GM23248 (cell line): ENCODE results near the gene SLC37A1. TPM values are rescaled to one million over a fixed set of nuclear protein-coding genes. Genes with fewer than 3 reads are reported as not detected.

ENCODE experiments used
- DNase-seq: peaks from one replicate; pipeline ENCODE4 v3.0.0-alpha.2; 2015
- H2AFZ ChIP-seq: fragments of 200-600 bp; sonication (generic); 2 replicates; pipeline ENCODE4 v1.6.1; 2016; ENCODE audit warnings: antibody characterized with exemption
- H3F3A ChIP-seq: fragments of 200-600 bp; sonication (generic); 2 replicates; pipeline ENCODE4 v1.6.1; 2016; ENCODE audit warnings: mild to moderate bottlenecking, antibody characterized with exemption, mixed run types; ENCODE audit not compliant: insufficient read depth
- H3K27ac ChIP-seq: fragments of 200-600 bp; sonication (generic); 2 replicates; pipeline ENCODE4 v1.5.1; 2016; ENCODE audit warnings: mild to moderate bottlenecking
- H3K27me3 ChIP-seq: fragments of 200-600 bp; sonication (generic); replicated peaks from 2 replicates; pipeline ENCODE4 v1.6.1; 2016; ENCODE audit warnings: mild to moderate bottlenecking; ENCODE audit not compliant: insufficient read depth
- H3K36me3 ChIP-seq: fragments of 200-600 bp; sonication (generic); 2 replicates; pipeline ENCODE4 v1.6.1; 2016; ENCODE audit warnings: low read depth, mild to moderate bottlenecking
- H3K4me1 ChIP-seq: fragments of 200-600 bp; sonication (generic); 2 replicates; pipeline ENCODE4 v1.6.1; 2016; ENCODE audit warnings: mild to moderate bottlenecking; ENCODE audit not compliant: insufficient read depth
- H3K4me2 ChIP-seq: fragments of 200-600 bp; sonication (generic); one replicate; pipeline ENCODE4 v1.6.1; 2016; ENCODE audit warnings: mild to moderate bottlenecking; ENCODE audit not compliant: unreplicated experiment
- H3K4me3 ChIP-seq: fragments of 200-600 bp; sonication (generic); 2 replicates; pipeline ENCODE4 v1.5.1; 2016; ENCODE audit warnings: mild to moderate bottlenecking
- H3K79me2 ChIP-seq: fragments of 200-600 bp; sonication (generic); 2 replicates; pipeline ENCODE4 v1.6.1; 2016; ENCODE audit warnings: mild to moderate bottlenecking; ENCODE audit not compliant: insufficient read depth
- H3K9ac ChIP-seq: fragments of 200-600 bp; sonication (generic); 2 replicates; pipeline ENCODE4 v1.6.1; 2016; ENCODE audit warnings: mild to moderate bottlenecking
- H3K9me2 ChIP-seq: fragments of 200-600 bp; sonication (generic); 2 replicates; pipeline ENCODE4 v1.6.1; 2016; ENCODE audit warnings: mixed run types, mild to moderate bottlenecking, moderate library complexity; ENCODE audit not compliant: insufficient read depth
- H3K9me3 ChIP-seq: fragments of 200-600 bp; sonication (generic); one replicate; pipeline ENCODE4 v1.6.1; 2017; ENCODE audit warnings: low read depth
- H4K20me1 ChIP-seq: fragments of 200-600 bp; sonication (generic); 2 replicates; pipeline ENCODE4 v1.6.0; 2016; ENCODE audit not compliant: insufficient read depth
- EZH2 ChIP-seq: fragments of 200-600 bp; sonication (generic); IDR thresholded peaks from 2 replicates; pipeline ENCODE4 v1.6.1; 2018; ENCODE audit warnings: antibody characterized with exemption, mild to moderate bottlenecking; ENCODE audit not compliant: insufficient read depth, poor library complexity, severe bottlenecking
- EZH2phosphoT487 ChIP-seq: fragments of 200-600 bp; sonication (generic); IDR thresholded peaks from 2 replicates; pipeline ENCODE4 v1.6.1; 2018; ENCODE audit warnings: antibody characterized with exemption, moderate library complexity, mild to moderate bottlenecking, low read depth; ENCODE audit not compliant: insufficient read depth
- WGBS, 2 experiments: methylation state at CpG; one replicate each; pipeline ENCODE4 v1.1.6; 2015 to 2017; ENCODE audit warnings: low lambda C conversion rate in 2 of 2, low coverage in 1 of 2; ENCODE audit errors: missing lambda C conversion rate in 2 of 2; 5-methylcytosine and 5-hydroxymethylcytosine counted together
- in situ Hi-C: fragments of 300-500 bp; cut with MboI; formaldehyde crosslinking; loops from 2 replicates; pipeline ENCODE4 v1.15.0; 2020
- polyA plus RNA-seq: library from polyadenylated mRNA; unstranded; fragments of >200 nt; fragmentation: Nextera tagmentation; extraction: Ambion mirVana; gene quantifications from 2 replicates; pipeline ENCODE4 v1.2.1, GENCODE V29; 2016
- total RNA-seq: library from RNA; depleted of rRNA; stranded (reverse); fragments of >200 nt; shearing (Covaris generic); gene quantifications from 2 replicates; pipeline ENCODE4 v1.2.3, GENCODE V29; 2014

The SLC37A1 gene
- total and polyA plus RNA-seq, 2 experiments from 2014 or later = not detected

- no peaks in the 10 kb centered on the region for H3K36me3 ChIP-seq
These were observed 35.1 kb upstream of the SLC37A1 start for GRCh38 chr21:42478504-42478903.

DNA sequence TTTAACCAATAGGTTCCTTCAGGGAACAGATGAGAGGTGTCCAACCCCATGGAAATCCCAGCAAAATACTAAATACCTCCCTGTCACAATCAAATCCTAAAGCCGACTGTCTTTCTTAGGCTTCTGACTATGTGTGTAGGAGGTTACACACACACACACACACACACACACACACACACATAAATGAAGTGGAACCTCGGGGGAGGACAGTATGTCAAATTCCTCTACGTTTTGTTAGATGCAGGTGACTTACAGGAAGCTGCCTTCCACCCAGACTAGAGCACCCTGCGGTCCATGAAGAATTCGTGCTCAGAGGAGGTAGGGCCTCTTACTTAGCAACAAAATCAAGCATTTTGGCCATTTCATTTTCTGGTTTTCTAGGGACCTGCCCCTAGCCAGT lies 34.1 kb upstream of the SLC37A1 start:
- H3K36me3 ChIP-seq = no peaks in the 10 kb centered on the region
- WGBS, 2 experiments = 41 to 47% methylated on average over 5 of the region's 5 CpGs
- H3K4me2 ChIP-seq = no peak overlapping the region
- no peak overlapping the region for H2AFZ ChIP-seq
- no peak overlapping the region for H3K27ac ChIP-seq
- H4K20me1 ChIP-seq = no peaks in the 10 kb centered on the region
- no peak overlapping the region for H3K4me3 ChIP-seq
- no peak for DNase-seq
- no peaks in the 10 kb centered on the region for H3K9me3 ChIP-seq
- H3K9me2 ChIP-seq = no peaks in the 10 kb centered on the region
- TF ChIP-seq EZH2phosphoT487 (no peak), EZH2 (no peak)
- in situ Hi-C loops = no loop called here
- peaks cover 22% of the 10 kb centered on the region for H3K27me3 ChIP-seq
- H3F3A ChIP-seq = no peaks in the 10 kb centered on the region
- H3K79me2 ChIP-seq = no peaks in the 10 kb centered on the region
- H3K4me1 ChIP-seq = no peaks in the 10 kb centered on the region
- H3K9ac ChIP-seq = no peak overlapping the region

More at GRCh38 chr21:42478504-42478903, 35.1 kb upstream of the SLC37A1 start:
- H3K4me2 ChIP-seq = no peak overlapping the region
- no peak overlapping the region for H2AFZ ChIP-seq
- no peak for DNase-seq
- no peaks in the 10 kb centered on the region for H4K20me1 ChIP-seq
- in situ Hi-C loops = no loop called here
- no peaks in the 10 kb centered on the region for H3K4me1 ChIP-seq
- H3K9me3 ChIP-seq = no peaks in the 10 kb centered on the region
- H3F3A ChIP-seq = no peaks in the 10 kb centered on the region
- TF ChIP-seq EZH2 (no peak), EZH2phosphoT487 (no peak)
- no peaks in the 10 kb centered on the region for H3K79me2 ChIP-seq
- no peaks in the 10 kb centered on the region for H3K9me2 ChIP-seq
- peaks cover 13% of the 10 kb centered on the region for H3K27me3 ChIP-seq
- no peak overlapping the region for H3K4me3 ChIP-seq
- no peak overlapping the region for H3K27ac ChIP-seq
- WGBS, 2 experiments = 26 to 31% methylated on average over 7 of the region's 7 CpGs
- no peak overlapping the region for H3K9ac ChIP-seq

- Histone ChIP-seq H3K4me1 (no peaks in the 10 kb centered on the region), H3K9ac (no peak overlapping the region), H3K36me3 (no peaks in the 10 kb centered on the region), H3K27me3 (peaks cover 32% of the 10 kb centered on the region), H3K4me2 (no peak overlapping the region), H3F3A (no peaks in the 10 kb centered on the region), H4K20me1 (no peaks in the 10 kb centered on the region), H3K9me2 (no peaks in the 10 kb centered on the region), H2AFZ (no peak overlapping the region), H3K9me3 (no peaks in the 10 kb centered on the region), H3K4me3 (no peak overlapping the region), H3K79me2 (no peaks in the 10 kb centered on the region), H3K27ac (no peak overlapping the region)
- in situ Hi-C loops = no loop called here
- no peak for DNase-seq
- TF ChIP-seq EZH2phosphoT487 (no peak), EZH2 (no peak)
- WGBS, 2 experiments = 60 to 61% methylated on average over 10 of the region's 10 CpGs
These were observed 32.9 kb upstream of the SLC37A1 start for GRCh38 chr21:42480736-42481135.

- Histone ChIP-seq H3K27me3 (peaks cover 32% of the 10 kb centered on the region), H2AFZ (no peak overlapping the region), H3K9me2 (no peaks in the 10 kb centered on the region), H3K4me2 (no peak overlapping the region), H3F3A (no peaks in the 10 kb centered on the region), H3K9me3 (no peaks in the 10 kb centered on the region), H3K79me2 (no peaks in the 10 kb centered on the region), H3K9ac (no peak overlapping the region), H3K27ac (no peak overlapping the region), H4K20me1 (no peaks in the 10 kb centered on the region), H3K4me1 (no peaks in the 10 kb centered on the region), H3K4me3 (no peak overlapping the region), H3K36me3 (no peaks in the 10 kb centered on the region)
- TF ChIP-seq EZH2 (no peak), EZH2phosphoT487 (no peak)
- in situ Hi-C loops = no loop called here
- 60 to 63% methylated on average over 4 of the region's 4 CpGs for WGBS, 2 experiments
- DNase-seq = no peak
These were observed 32.5 kb upstream of the SLC37A1 start for GRCh38 chr21:42481169-42481568.

GRCh38 chr21:42484966-42485365 lies 28.7 kb upstream of the SLC37A1 start:
- TF ChIP-seq EZH2 (no peak), EZH2phosphoT487 (no peak)
- Histone ChIP-seq H4K20me1 (no peaks in the 10 kb centered on the region), H3K4me3 (no peak overlapping the region), H3K79me2 (no peaks in the 10 kb centered on the region), H3K4me2 (no peak overlapping the region), H3K27me3 (peaks cover 24% of the 10 kb centered on the region), H3K4me1 (no peaks in the 10 kb centered on the region), H3K36me3 (no peaks in the 10 kb centered on the region), H2AFZ (no peak overlapping the region), H3K9me3 (no peaks in the 10 kb centered on the region), H3K9ac (no peak overlapping the region), H3F3A (no peaks in the 10 kb centered on the region), H3K9me2 (no peaks in the 10 kb centered on the region), H3K27ac (no peak overlapping the region)
- in situ Hi-C loops = no loop called here
- no peak for DNase-seq
- 26 to 30% methylated on average over 7 of the region's 7 CpGs for WGBS, 2 experiments
